Brain microvascular endothelial cell (primary cell): ENCODE measurements around the gene CTSL.

Source experiments
- DNase-seq: peaks from one replicate; pipeline ENCODE4 v3.0.0-alpha.2; 2020
- H3K27ac ChIP-seq: fragments of 250-450 bp; sonication (Bioruptor Pico); 2 replicates; pipeline ENCODE4 v1.5.1; 2020; ENCODE audit warnings: mild to moderate bottlenecking, moderate library complexity
- H3K27me3 ChIP-seq: fragments of 250-450 bp; sonication (Bioruptor Pico); replicated peaks from 2 replicates; pipeline ENCODE4 v1.5.1; 2020; ENCODE audit warnings: mild to moderate bottlenecking
- H3K36me3 ChIP-seq: fragments of 250-450 bp; sonication (Bioruptor Pico); replicated peaks from 2 replicates; pipeline ENCODE4 v1.5.1; 2020; ENCODE audit warnings: mild to moderate bottlenecking
- H3K4me3 ChIP-seq: 2 replicates; pipeline ENCODE4 v1.5.1; 2011; ENCODE audit warnings: low read depth, mild to moderate bottlenecking, control low read depth, low read length, moderate library complexity
- in situ Hi-C: cut with HindIII; loops from 2 replicates; pipeline ENCODE4 v1.10.0; 2017; ENCODE audit warnings: low sequenced_read_pairs, low pct_ligation_motif_present
- TF ChIP-seq, protein P1 (sequence below): IDR thresholded peaks from 2 replicates; pipeline ENCODE4 v1.5.1; 2011; ENCODE audit warnings: low read depth, mild to moderate bottlenecking, moderate library complexity, low read length, control low read depth, inconsistent platforms; ENCODE audit errors: missing control alignments

Gene CTSL

DNA sequence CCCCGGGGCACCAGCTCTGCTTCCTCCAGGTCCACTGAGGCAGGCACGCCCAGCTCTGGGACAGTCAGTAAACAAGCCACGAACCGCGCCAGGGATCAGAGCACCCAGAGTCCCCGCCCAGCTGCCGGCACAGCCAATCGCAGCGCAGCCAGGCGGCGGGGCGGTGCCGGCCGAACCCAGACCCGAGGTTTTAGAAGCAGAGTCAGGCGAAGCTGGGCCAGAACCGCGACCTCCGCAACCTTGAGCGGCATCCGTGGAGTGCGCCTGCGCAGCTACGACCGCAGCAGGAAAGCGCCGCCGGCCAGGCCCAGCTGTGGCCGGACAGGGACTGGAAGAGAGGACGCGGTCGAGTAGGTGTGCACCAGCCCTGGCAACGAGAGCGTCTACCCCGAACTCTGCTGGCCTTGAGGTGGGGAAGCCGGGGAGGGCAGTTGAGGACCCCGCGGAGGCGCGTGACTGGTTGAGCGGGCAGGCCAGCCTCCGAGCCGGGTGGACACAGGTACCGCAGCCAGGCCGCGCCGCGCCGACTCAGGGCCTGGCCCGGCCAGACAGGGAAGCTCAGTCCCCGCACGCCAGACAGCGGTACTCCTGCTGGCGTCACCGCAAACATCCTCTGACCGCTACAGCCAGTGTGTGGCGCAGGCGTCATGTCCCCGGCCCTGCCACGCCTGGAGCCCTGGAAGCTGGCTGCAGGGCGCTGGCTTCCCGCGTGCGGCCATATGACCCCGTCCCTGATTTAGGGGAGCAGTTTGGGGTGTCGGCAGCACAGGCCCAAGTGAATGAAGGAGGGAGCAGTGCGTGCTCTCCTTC lies at the start of gene CTSL:
Gene CTSL (plus strand): TSS at position 220 of the 810 bp plus-strand sequence. CDS start 1,485 bp downstream, outside the sequence.
- TF ChIP-seq, protein P1, sequence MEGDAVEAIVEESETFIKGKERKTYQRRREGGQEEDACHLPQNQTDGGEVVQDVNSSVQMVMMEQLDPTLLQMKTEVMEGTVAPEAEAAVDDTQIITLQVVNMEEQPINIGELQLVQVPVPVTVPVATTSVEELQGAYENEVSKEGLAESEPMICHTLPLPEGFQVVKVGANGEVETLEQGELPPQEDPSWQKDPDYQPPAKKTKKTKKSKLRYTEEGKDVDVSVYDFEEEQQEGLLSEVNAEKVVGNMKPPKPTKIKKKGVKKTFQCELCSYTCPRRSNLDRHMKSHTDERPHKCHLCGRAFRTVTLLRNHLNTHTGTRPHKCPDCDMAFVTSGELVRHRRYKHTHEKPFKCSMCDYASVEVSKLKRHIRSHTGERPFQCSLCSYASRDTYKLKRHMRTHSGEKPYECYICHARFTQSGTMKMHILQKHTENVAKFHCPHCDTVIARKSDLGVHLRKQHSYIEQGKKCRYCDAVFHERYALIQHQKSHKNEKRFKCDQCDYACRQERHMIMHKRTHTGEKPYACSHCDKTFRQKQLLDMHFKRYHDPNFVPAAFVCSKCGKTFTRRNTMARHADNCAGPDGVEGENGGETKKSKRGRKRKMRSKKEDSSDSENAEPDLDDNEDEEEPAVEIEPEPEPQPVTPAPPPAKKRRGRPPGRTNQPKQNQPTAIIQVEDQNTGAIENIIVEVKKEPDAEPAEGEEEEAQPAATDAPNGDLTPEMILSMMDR = peak; percentile 25
- H3K27ac ChIP-seq = peak within 1 kb of the TSS; percentile 79
- in situ Hi-C loops = no loop called here
- no peaks in the 10 kb centered on the region for H3K27me3 ChIP-seq
- H3K36me3 ChIP-seq = peaks cover 19% of the 10 kb centered on the region
- H3K4me3 ChIP-seq = peak within 1 kb of the TSS; percentile 88
- peak; percentile 72 for DNase-seq

DNA sequence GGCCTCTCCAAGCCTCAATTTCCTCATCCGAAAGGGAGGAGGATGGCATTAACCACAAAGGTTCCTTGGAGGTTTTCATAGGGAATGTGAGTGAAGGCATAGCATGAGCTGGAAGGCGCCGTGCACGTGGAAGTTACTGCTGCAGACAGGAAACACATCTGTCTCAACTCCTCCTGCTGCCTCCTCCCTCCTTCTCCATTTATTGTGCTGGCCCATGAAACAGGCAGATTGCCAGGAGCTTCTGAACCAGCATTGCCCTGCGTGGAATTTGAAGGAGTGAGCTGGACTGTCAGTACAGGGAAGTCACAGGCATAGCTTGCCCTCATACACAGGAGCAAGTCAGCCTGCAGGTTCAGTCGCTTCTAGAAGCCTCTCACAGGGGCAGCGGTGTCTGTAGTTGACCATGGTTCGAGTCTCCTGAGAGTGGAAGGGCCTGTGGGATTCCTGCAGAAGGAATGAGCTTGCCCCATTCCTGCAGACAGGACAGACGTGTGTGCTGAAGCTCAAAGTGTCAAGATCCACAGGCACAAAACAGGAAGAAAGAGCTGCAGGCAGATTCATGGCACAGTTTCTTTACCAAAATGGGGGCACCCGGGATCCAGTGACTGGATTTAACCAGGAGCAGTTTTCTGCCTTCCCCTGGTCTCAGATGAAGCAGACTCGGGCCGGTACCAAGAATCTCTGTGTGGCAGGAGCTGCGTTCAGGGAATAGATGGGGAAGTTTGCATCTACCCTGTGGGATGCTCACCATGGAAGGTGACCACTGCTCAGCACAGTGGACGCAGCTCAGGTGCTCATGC lies 48.7 kb upstream of the CTSL start:
- Histone ChIP-seq H3K4me3 (no peak overlapping the region), H3K27me3 (no peaks in the 10 kb centered on the region), H3K27ac (no peak overlapping the region), H3K36me3 (no peaks in the 10 kb centered on the region)
- TF ChIP-seq, protein P1 = no peak
- no peak for DNase-seq
- in situ Hi-C loops = no loop called here

DNA sequence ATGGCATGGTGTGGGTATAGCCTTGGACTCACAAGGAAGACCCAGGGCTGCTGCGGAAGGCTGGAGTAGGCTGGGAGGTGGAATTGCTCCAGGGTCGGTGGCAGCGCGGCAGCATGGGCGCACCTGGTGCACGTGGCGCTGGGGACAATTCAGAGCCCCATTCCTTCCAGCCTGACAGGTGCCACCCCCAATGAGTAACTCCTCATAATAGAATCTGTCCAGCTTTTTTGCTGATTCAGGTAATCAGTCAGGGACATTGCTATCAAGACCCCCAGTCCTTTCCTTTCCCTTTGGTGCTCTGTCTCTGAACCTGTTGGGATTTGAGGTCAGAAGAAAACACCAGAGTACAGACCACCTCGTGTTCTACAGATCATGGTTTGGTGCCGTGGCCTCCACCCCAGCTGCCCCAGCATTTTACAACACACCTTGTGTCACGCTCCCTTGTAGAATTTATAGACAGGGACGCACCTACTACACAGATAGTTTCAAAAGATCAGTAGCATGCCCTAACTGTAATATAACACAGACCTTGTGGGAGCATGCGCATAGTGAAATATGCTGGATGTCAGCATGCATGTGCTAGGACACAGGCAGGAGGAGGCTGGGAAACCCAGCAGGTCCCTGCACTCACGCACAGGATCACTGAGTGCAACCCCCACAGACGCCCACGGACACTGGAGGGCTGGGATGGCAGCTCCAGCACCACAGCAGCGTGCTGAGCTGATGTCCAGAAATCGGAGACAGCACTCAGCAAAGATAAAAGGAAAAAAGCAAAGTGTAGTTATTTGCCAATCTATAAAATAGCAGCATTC lies 47.9 kb upstream of the CTSL start:
- Histone ChIP-seq H3K27ac (no peak overlapping the region), H3K36me3 (no peaks in the 10 kb centered on the region), H3K4me3 (no peak overlapping the region), H3K27me3 (no peaks in the 10 kb centered on the region)
- in situ Hi-C loops = no loop called here
- DNase-seq = no peak
- TF ChIP-seq, protein P1 = no peak

DNA sequence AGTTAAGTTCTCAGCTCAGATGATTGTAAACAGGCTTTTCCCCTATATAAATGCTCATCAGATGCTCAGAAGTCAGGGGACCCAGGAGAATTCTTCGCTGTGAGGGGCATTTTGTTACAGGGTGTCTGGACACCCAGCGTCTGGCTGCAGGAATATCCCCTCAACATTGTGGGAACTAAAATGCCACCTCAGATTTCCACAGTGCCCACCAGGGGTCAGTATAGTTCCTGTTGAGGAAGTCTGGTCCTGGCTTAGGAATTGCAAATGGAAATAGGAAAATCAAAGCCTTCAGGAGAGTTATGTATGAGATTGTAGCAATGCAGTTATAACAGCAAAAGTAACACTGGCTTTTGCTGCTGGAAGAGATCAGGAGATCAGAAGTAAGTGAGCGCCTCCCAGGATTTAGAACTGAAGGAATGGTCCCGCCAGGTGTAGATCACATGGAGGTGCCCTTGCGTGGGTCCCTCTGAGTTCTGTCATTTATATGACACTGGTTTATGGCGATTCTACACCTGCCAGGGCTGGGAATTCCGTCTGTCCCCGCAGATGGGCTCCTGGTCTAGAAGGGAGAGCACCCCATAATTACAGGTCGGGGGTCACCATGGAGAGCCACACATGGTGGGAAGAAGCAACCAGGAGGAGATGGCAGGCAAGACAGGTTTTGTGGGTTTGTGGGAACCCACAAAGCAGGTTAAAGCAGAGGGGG lies 47.1 kb upstream of the CTSL start:
- H3K27ac ChIP-seq = no peak overlapping the region
- H3K4me3 ChIP-seq = no peak overlapping the region
- H3K27me3 ChIP-seq = no peaks in the 10 kb centered on the region
- TF ChIP-seq, protein P1 = peak; percentile 86
- H3K36me3 ChIP-seq = no peaks in the 10 kb centered on the region
- peak; percentile 62 for DNase-seq
- in situ Hi-C loops = no loop called here
